Stimulated activated CD4-positive, alpha-beta T cell treated with anti-CD3 and anti-CD28 coated beads, Interleukin-2, amount 100 ng/mL, for 48 hours (primary cell): ENCODE results near the gene SULF2.

Source experiments
- DNase-seq, 2 donors: peaks; one replicate each; pipeline ENCODE4 v3.0.0-alpha.2; 2020

The SULF2 gene

GRCh38 chr20:47682028-47682783 is 103.1 kb downstream of the SULF2 start:
- DNase-seq: no peak

GRCh38 chr20:47680804-47681529 is 104.3 kb downstream of the SULF2 start:
- DNase-seq: no peak

- DNase-seq: no peak
These were observed 105.8 kb downstream of the SULF2 start for GRCh38 chr20:47679462-47679861.

- no peak for DNase-seq
These were observed 106.7 kb downstream of the SULF2 start for GRCh38 chr20:47678536-47678935.

GRCh38 chr20:47677635-47678453 is 107.4 kb downstream of the SULF2 start:
- peak; percentile 55 to 71 for DNase-seq

GRCh38 chr20:47676912-47677634 is 108.2 kb downstream of the SULF2 start:
- DNase-seq: no peak

GRCh38 chr20:47676219-47676721 is 109.0 kb downstream of the SULF2 start:
- no peak for DNase-seq

- no peak for DNase-seq
These were observed 109.8 kb downstream of the SULF2 start for GRCh38 chr20:47675190-47676142.

GRCh38 chr20:47674686-47675085 is 110.6 kb downstream of the SULF2 start:
- no peak for DNase-seq

GRCh38 chr20:47674145-47674544 is 111.1 kb downstream of the SULF2 start:
- DNase-seq: no peak

- no peak for DNase-seq
These were observed 111.7 kb downstream of the SULF2 start for GRCh38 chr20:47673671-47673955.

- no peak for DNase-seq
These were observed 112.2 kb downstream of the SULF2 start for GRCh38 chr20:47672886-47673670.

- no peak for DNase-seq
These were observed 113.1 kb downstream of the SULF2 start for GRCh38 chr20:47672166-47672565.

GRCh38 chr20:47670913-47671312 is 114.4 kb downstream of the SULF2 start:
- no peak for DNase-seq

- DNase-seq: no peak
These were observed 115.1 kb downstream of the SULF2 start for GRCh38 chr20:47669927-47670890.

GRCh38 chr20:47669489-47669888 is 115.8 kb downstream of the SULF2 start:
- no peak for DNase-seq

- no peak for DNase-seq
These were observed 116.2 kb downstream of the SULF2 start for GRCh38 chr20:47669152-47669425.

- DNase-seq: no peak
These were observed 116.7 kb downstream of the SULF2 start for GRCh38 chr20:47668313-47669151.
